OCI-LY3 (cell line): ENCODE results near the gene ZNF831.

ENCODE experiments used
- H2AFZ ChIP-seq: fragments of 200-600, 300-600 bp; shearing (Covaris generic); 2 replicates; pipeline ENCODE4 v1.6.0; 2014; ENCODE audit warnings: antibody characterized with exemption, low read depth, low read length
- H3K27ac ChIP-seq: fragments of 200-600, 300-600 bp; sonication (generic); 2 replicates; pipeline ENCODE4 v1.5.1; 2014; ENCODE audit warnings: mild to moderate bottlenecking, low read length, moderate library complexity, mixed read lengths
- H3K27me3 ChIP-seq: fragments of 200-600, 300-600 bp; sonication (generic); 2 replicates; pipeline ENCODE4 v1.6.1; 2014; ENCODE audit warnings: low read depth, low read length, mixed read lengths
- H3K36me3 ChIP-seq: fragments of 200-600, 300-600 bp; sonication (generic); replicated peaks from 2 replicates; pipeline ENCODE3; 2014; ENCODE audit warnings: low read depth, low read length, mixed read lengths
- H3K4me1 ChIP-seq: fragments of 300-600, 200-600 bp; sonication (generic); 2 replicates; pipeline ENCODE4 v1.6.1; 2014; ENCODE audit warnings: low read length, mixed read lengths
- H3K4me2 ChIP-seq: fragments of 200-600, 300-600 bp; sonication (generic); 2 replicates; pipeline ENCODE4 v1.6.1; 2014; ENCODE audit warnings: low read length, mixed read lengths
- H3K4me3 ChIP-seq: fragments of 300-600, 200-600 bp; sonication (generic); 2 replicates; pipeline ENCODE4 v1.5.1; 2014; ENCODE audit warnings: antibody characterized with exemption, mild to moderate bottlenecking, low read length, moderate library complexity
- H3K79me2 ChIP-seq: fragments of 300-600, 200-600 bp; shearing (Covaris generic); 2 replicates; pipeline ENCODE4 v1.6.1; 2014; ENCODE audit warnings: mild to moderate bottlenecking, low read length, mixed read lengths
- H3K9ac ChIP-seq: fragments of 300-600, 200-600 bp; shearing (Covaris generic); 2 replicates; pipeline ENCODE4 v1.6.0; 2014; ENCODE audit warnings: mild to moderate bottlenecking, low read length, moderate library complexity
- H3K9me3 ChIP-seq: fragments of 200-600, 300-600 bp; shearing (Covaris generic); 2 replicates; pipeline ENCODE4 v1.6.1; 2014; ENCODE audit warnings: low read length, mixed read lengths; ENCODE audit not compliant: insufficient read depth
- H4K20me1 ChIP-seq: fragments of 200-600, 300-600 bp; sonication (generic); 2 replicates; pipeline ENCODE4 v1.6.1; 2016; ENCODE audit warnings: low read length, mixed read lengths; ENCODE audit not compliant: insufficient read depth
- CTCF ChIP-seq: fragments of 200-600, 300-600 bp; sonication (generic); IDR thresholded peaks from 2 replicates; pipeline ENCODE4 v1.5.1; 2014; ENCODE audit warnings: antibody characterized with exemption, low read length, low read depth
- EZH2phosphoT487 ChIP-seq: fragments of 200-600 bp; shearing (Covaris generic); IDR thresholded peaks from 2 replicates; pipeline ENCODE4 v1.6.1; 2018; ENCODE audit warnings: antibody characterized with exemption, mixed run types, low read depth

Gene ZNF831

GRCh38 chr20:59154317-59155013 is 9.2 kb upstream of the ZNF831 start:
- Histone ChIP-seq H3K27ac (no peak overlapping the region), H3K9ac (no peak overlapping the region), H3K4me3 (no peak overlapping the region), H3K36me3 (no peaks in the 10 kb centered on the region), H2AFZ (no peak overlapping the region), H3K27me3 (peaks cover 80% of the 10 kb centered on the region), H3K9me3 (no peaks in the 10 kb centered on the region), H3K4me1 (no peaks in the 10 kb centered on the region), H3K4me2 (no peak overlapping the region), H4K20me1 (no peaks in the 10 kb centered on the region), H3K79me2 (no peaks in the 10 kb centered on the region)
- TF ChIP-seq CTCF (no peak), EZH2phosphoT487 (no peak)

DNA sequence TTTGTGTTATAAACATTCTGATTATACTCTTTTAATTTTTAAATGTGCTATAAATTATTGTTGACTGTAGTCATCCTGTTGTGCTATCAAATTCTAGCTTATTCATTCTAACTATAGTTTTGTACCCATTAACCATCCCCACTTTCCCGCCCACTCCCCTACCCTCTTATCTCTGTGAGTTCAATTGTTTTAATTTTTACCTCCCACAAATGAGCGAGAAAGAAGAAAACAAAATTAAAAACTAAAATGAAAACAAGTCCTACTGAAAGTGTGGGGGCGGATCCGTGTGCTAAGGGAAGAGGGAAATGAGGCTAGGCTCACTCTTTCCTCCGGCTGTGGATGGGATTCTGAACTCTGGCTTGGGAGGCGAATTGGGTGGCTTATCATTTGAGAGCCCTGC is 6.6 kb upstream of the ZNF831 start:
- no peak overlapping the region for H2AFZ ChIP-seq
- no peaks in the 10 kb centered on the region for H4K20me1 ChIP-seq
- H3K9ac ChIP-seq: no peak overlapping the region
- H3K27me3 ChIP-seq: peaks cover 60% of the 10 kb centered on the region
- no peaks in the 10 kb centered on the region for H3K9me3 ChIP-seq
- H3K4me3 ChIP-seq: no peak overlapping the region
- no peak overlapping the region for H3K27ac ChIP-seq
- no peaks in the 10 kb centered on the region for H3K79me2 ChIP-seq
- peaks cover 5% of the 10 kb centered on the region for H3K4me1 ChIP-seq
- TF ChIP-seq CTCF (no peak), EZH2phosphoT487 (no peak)
- no peak overlapping the region for H3K4me2 ChIP-seq
- H3K36me3 ChIP-seq: no peaks in the 10 kb centered on the region

GRCh38 chr20:59157531-59157930 is 6.1 kb upstream of the ZNF831 start:
- no peaks in the 10 kb centered on the region for H3K36me3 ChIP-seq
- peaks cover 55% of the 10 kb centered on the region for H3K27me3 ChIP-seq
- H3K79me2 ChIP-seq: no peaks in the 10 kb centered on the region
- no peaks in the 10 kb centered on the region for H4K20me1 ChIP-seq
- H3K27ac ChIP-seq: no peak overlapping the region
- no peak overlapping the region for H3K9ac ChIP-seq
- TF ChIP-seq EZH2phosphoT487 (no peak), CTCF (no peak)
- no peak overlapping the region for H3K4me3 ChIP-seq
- H3K4me1 ChIP-seq: peaks cover 6% of the 10 kb centered on the region
- H3K9me3 ChIP-seq: no peaks in the 10 kb centered on the region
- H3K4me2 ChIP-seq: no peak overlapping the region
- no peak overlapping the region for H2AFZ ChIP-seq

GRCh38 chr20:59157961-59158541 is 5.6 kb upstream of the ZNF831 start:
- no peak for TF ChIP-seq EZH2phosphoT487
- TF ChIP-seq CTCF: no peak
- Histone ChIP-seq H3K36me3 (no peaks in the 10 kb centered on the region), H3K79me2 (no peaks in the 10 kb centered on the region), H2AFZ (no peak overlapping the region), H3K4me3 (no peak overlapping the region), H4K20me1 (no peaks in the 10 kb centered on the region), H3K9me3 (no peaks in the 10 kb centered on the region), H3K4me2 (no peak overlapping the region), H3K27ac (no peak overlapping the region), H3K4me1 (peaks cover 7% of the 10 kb centered on the region), H3K27me3 (peaks cover 51% of the 10 kb centered on the region), H3K9ac (no peak overlapping the region)
